MM.1S (cell line): Measurements from ENCODE around the gene ANKRD29.

Experiments used
- CTCF ChIP-seq: fragments of 300-600 bp; sonication (generic); IDR thresholded peaks from 2 replicates; pipeline ENCODE4 v1.5.1; 2016; ENCODE audit warnings: antibody characterized with exemption, low read length, mixed read lengths
- EZH2 ChIP-seq: fragments of 300-600 bp; sonication (generic); optimal IDR thresholded peaks from 2 replicates; pipeline ENCODE3; 2017; ENCODE audit warnings: low read depth, mild to moderate bottlenecking, antibody characterized with exemption, low read length, mixed read lengths
- EZH2phosphoT487 ChIP-seq: fragments of 300-600 bp; sonication (generic); IDR thresholded peaks from 2 replicates; pipeline ENCODE4 v1.6.1; 2018; ENCODE audit warnings: antibody characterized with exemption, low read length

GRCh38 chr18:23599809-23600208, 62.9 kb downstream of the ANKRD29 start:
- no peak for TF ChIP-seq CTCF
- no peak for TF ChIP-seq EZH2phosphoT487
- no peak for TF ChIP-seq EZH2
